ENCODE data around the gene PPA1. TPM values are rescaled to one million over a fixed set of nuclear protein-coding genes. Genes with fewer than 3 reads are reported as not detected.
A peak's percentile ranks its signal among the peaks of the same experiment; 100 is the strongest.
"Not testable (repeated sequence)": the region's sequence is repeated elsewhere in the genome, so short reads cannot be mapped to it uniquely, and the experiment has no call there.

The PPA1 gene
- total RNA-seq, 1 donor from 2014 or later = 134 TPM

- DNase-seq (ENCODE audit: low spot score) = peak; percentile 46
These were observed 22.4 kb upstream of the PPA1 start for GRCh38 chr10:70255329-70256299.

GRCh38 chr10:70254778-70255328 is 21.6 kb upstream of the PPA1 start:
- DNase-seq (ENCODE audit: low spot score) = no peak

- DNase-seq (ENCODE audit: low spot score) = no peak
These were observed 20.9 kb upstream of the PPA1 start for GRCh38 chr10:70253878-70254765.

GRCh38 chr10:70250961-70251680 is 17.9 kb upstream of the PPA1 start:
- no peak for DNase-seq (ENCODE audit: low spot score)

GRCh38 chr10:70247360-70247759 is 14.1 kb upstream of the PPA1 start:
- no peak for DNase-seq (ENCODE audit: low spot score)

GRCh38 chr10:70241081-70241480 is 7.9 kb upstream of the PPA1 start:
- no peak for DNase-seq (ENCODE audit: low spot score)

GRCh38 chr10:70239986-70240385 is 6.8 kb upstream of the PPA1 start:
- not testable (repeated sequence) for DNase-seq (ENCODE audit: low spot score)

GRCh38 chr10:70239077-70239976 is 6.1 kb upstream of the PPA1 start:
- DNase-seq (ENCODE audit: low spot score) = not testable (repeated sequence)

GRCh38 chr10:70237958-70238536 is 4.8 kb upstream of the PPA1 start:
- not testable (repeated sequence) for DNase-seq (ENCODE audit: low spot score)

GRCh38 chr10:70234668-70235447 is 1.6 kb upstream of the PPA1 start:
- peak; percentile 95 for DNase-seq (ENCODE audit: low spot score)

GRCh38 chr10:70233939-70234300 is 691 bp upstream of the PPA1 start:
- no peak for DNase-seq (ENCODE audit: low spot score)

GRCh38 chr10:70232859-70233108 is 445 bp downstream of the PPA1 start:
- DNase-seq (ENCODE audit: low spot score) = no peak

- DNase-seq (ENCODE audit: low spot score) = peak; percentile 46
These were observed 922 bp downstream of the PPA1 start for GRCh38 chr10:70232155-70232858.

GRCh38 chr10:70228491-70228890 is 4.7 kb downstream of the PPA1 start:
- no peak for DNase-seq (ENCODE audit: low spot score)

- DNase-seq (ENCODE audit: low spot score) = no peak
These were observed 5.5 kb downstream of the PPA1 start for GRCh38 chr10:70227548-70228320.

GRCh38 chr10:70223728-70224127 is 9.5 kb downstream of the PPA1 start:
- DNase-seq (ENCODE audit: low spot score) = no peak

- DNase-seq (ENCODE audit: low spot score) = not testable (repeated sequence)
These were observed 10.3 kb downstream of the PPA1 start for GRCh38 chr10:70222811-70223447.

Data from umbilical cord (tissue), 2 donors.